Prostate gland (tissue), 2 donors: ENCODE results near the gene ZNF567. TPM values are rescaled to one million over a fixed set of nuclear protein-coding genes. Genes with fewer than 3 reads are reported as not detected.
"Not testable (repeated sequence)": the region's sequence is repeated elsewhere in the genome, so short reads cannot be mapped to it uniquely, and the experiment has no call there.

Source experiments
- DNase-seq: peaks from one replicate; pipeline ENCODE4 v3.0.0-alpha.2; 2019; ENCODE audit warnings: low spot score
- H3K27ac ChIP-seq, 2 donors: fragments of 200-600 bp; sonication (generic); 2 replicates each; pipeline ENCODE4 v1.5.1; 2017 to 2019
- H3K27me3 ChIP-seq: fragments of 200-600 bp; sonication (generic); replicated peaks from 2 replicates; pipeline ENCODE4 v1.5.1; 2019; ENCODE audit not compliant: insufficient read depth
- H3K36me3 ChIP-seq, 2 donors: fragments of 200-600 bp; sonication (generic); 1 replicate in 1 of 2; 2 replicates in 1 of 2; pipeline versions ENCODE4 v1.5.1 to v1.8.1; 2017 to 2019
- H3K4me1 ChIP-seq: fragments of 200-600 bp; sonication (generic); replicated peaks from 2 replicates; pipeline ENCODE4 v1.5.1; 2019
- H3K4me3 ChIP-seq, 2 donors: fragments of 200-600 bp; sonication (generic); 2 replicates each; pipeline ENCODE4 v1.5.1; 2017 to 2019
- H3K9me3 ChIP-seq: fragments of 200-600 bp; sonication (generic); 2 replicates; pipeline ENCODE4 v1.5.1; 2017
- POLR2A ChIP-seq: fragments of 450-650 bp; IDR thresholded peaks from one replicate; pipeline ENCODE4 v1.6.1; 2016; ENCODE audit warnings: antibody characterized with exemption, mild to moderate bottlenecking
- POLR2AphosphoS5 ChIP-seq: sonication (generic); formaldehyde crosslinking; IDR thresholded peaks from one replicate; pipeline ENCODE4 v1.6.1; 2017; ENCODE audit warnings: antibody characterized with exemption
- WGBS: methylation state at CpG from one replicate; pipeline ENCODE4 v1.1.5; 2018; 5-methylcytosine and 5-hydroxymethylcytosine counted together
- intact Hi-C: fragments of 100-400 bp; cut with DNase I; formaldehyde crosslinking; loops from one replicate; pipeline ENCODE4 v1.14.2; 2022
- total RNA-seq, 2 donors: library from RNA; depleted of rRNA; stranded (reverse); fragments of >200 nt; gene quantifications; one replicate each; pipeline ENCODE4 v1.1.0, GENCODE V29; 2016
- TF ChIP-seq, protein P1 (sequence below), 4 experiments: fragments of 200-600 bp in 2 of 4; fragments of 450-650 bp in 2 of 4; sonication (generic) in 2 of 4; IDR thresholded peaks; 1 replicate in 3 of 4; 2 replicates in 1 of 4; pipeline ENCODE4 v1.5.1; 2016 to 2019; ENCODE audit warnings: antibody characterized with exemption in 4 of 4, mild to moderate bottlenecking in 2 of 4, moderate library complexity in 2 of 4

ZNF567 gene
- total RNA-seq, 2 donors from 2014 or later = 10.4 to 10.9 TPM

DNA sequence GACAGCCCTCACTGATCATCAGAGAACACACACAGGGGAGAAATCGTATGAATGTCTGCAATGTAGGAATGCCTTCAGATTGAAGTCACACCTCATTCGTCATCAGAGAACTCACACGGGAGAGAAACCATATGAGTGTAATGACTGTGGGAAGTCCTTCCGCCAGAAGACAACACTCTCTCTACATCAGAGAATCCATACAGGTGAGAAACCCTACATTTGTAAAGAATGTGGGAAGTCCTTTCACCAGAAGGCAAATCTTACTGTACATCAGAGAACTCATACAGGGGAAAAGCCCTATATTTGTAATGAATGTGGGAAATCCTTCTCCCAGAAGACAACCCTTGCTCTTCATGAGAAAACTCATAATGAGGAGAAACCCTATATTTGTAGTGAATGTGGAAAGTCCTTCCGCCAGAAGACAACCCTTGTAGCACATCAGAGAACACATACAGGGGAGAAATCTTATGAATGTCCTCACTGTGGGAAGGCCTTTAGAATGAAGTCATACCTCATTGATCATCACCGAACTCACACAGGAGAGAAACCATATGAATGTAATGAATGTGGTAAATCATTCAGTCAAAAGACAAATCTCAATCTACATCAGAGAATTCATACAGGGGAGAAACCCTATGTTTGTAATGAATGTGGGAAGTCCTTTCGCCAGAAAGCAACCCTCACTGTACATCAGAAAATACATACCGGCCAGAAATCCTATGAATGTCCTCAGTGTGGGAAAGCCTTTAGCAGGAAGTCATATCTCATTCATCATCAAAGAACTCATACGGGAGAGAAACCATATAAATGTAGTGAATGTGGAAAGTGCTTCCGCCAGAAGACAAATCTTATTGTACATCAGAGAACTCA, 32.5 kb downstream of the ZNF567 start:
- no peak for TF ChIP-seq POLR2A
- no peak for TF ChIP-seq POLR2AphosphoS5
- TF ChIP-seq, protein P1, sequence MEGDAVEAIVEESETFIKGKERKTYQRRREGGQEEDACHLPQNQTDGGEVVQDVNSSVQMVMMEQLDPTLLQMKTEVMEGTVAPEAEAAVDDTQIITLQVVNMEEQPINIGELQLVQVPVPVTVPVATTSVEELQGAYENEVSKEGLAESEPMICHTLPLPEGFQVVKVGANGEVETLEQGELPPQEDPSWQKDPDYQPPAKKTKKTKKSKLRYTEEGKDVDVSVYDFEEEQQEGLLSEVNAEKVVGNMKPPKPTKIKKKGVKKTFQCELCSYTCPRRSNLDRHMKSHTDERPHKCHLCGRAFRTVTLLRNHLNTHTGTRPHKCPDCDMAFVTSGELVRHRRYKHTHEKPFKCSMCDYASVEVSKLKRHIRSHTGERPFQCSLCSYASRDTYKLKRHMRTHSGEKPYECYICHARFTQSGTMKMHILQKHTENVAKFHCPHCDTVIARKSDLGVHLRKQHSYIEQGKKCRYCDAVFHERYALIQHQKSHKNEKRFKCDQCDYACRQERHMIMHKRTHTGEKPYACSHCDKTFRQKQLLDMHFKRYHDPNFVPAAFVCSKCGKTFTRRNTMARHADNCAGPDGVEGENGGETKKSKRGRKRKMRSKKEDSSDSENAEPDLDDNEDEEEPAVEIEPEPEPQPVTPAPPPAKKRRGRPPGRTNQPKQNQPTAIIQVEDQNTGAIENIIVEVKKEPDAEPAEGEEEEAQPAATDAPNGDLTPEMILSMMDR (IDR thresholded peaks at IDR 0.05) = no peak
- no peaks in the 10 kb centered on the region for H3K4me1 ChIP-seq
- intact Hi-C loops = no loop called here
- WGBS = 96% methylated on average over 10 of the region's 10 CpGs
- no peak overlapping the region for H3K27ac ChIP-seq
- DNase-seq = no peak
- no peaks in the 10 kb centered on the region for H3K27me3 ChIP-seq
- H3K4me3 ChIP-seq = no peak overlapping the region
- peaks cover 9% of the 10 kb centered on the region for H3K9me3 ChIP-seq
- peaks cover 16 to 25% of the 10 kb centered on the region in 2 donors for H3K36me3 ChIP-seq

DNA sequence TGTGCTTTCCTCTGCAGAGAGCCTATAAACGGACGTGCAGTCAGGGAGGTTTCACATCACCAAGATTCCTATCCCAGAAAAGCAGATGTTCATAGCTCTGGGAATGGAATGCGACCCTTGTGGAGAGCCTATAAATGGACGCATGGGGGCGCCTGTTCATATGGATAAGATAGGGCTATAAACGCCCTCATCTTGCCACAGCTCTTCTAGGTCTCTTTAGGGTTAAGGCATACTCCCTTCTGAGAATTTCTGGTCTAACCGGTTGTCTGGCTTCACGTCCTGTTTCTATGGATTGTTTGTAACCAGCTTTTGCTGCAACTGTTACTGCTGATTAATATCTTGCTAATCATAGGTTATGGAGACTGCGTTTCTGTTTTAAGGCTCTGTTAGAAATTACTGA, 48.8 kb downstream of the ZNF567 start:
- intact Hi-C loops, H3K27ac ChIP-seq, H3K4me1 ChIP-seq, H3K4me3 ChIP-seq, H3K9me3 ChIP-seq, DNase-seq, H3K36me3 ChIP-seq, H3K27me3 ChIP-seq: not testable (repeated sequence)
- 35% methylated on average over 9 of the region's 9 CpGs for WGBS

DNA sequence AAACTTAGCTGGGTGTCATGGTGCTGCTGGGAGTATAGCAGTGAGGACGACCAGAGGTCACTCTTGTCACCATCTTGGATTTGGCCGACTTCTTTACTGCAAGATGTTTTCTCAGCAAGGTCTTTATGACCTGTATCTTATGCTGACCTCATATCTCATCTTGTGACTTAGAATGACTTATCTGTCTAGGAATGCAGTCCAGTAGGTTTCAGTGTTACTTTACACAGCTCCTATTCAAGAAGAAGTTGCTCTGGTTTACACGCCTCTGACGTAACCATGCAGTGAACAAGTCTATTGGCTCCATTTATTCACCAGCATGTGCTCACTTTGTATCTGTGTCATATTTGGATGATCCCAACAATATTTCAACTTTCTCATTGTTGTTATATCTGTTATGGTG, 58.5 kb downstream of the ZNF567 start:
- H3K4me1 ChIP-seq = no peaks in the 10 kb centered on the region

DNA sequence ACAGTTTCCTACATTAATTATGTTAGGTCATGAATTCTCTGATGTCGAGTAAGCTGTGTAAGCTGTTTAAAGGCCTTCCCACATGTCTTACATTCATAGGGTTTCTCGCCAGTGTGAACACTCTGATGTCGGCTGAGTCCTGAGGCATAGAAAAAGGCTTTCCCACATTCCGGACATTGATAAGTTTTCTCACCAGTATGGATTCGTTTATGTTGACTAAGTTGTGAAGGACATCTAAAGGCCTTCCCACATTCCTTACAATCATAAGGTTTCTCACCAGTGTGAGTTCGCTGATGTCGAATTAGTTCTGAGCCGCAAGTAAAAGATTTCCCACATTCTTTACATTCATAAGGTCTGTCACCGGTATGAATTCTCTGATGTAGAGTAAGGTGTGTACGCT, 60.3 kb downstream of the ZNF567 start:
- WGBS = 96% methylated on average over 10 of the region's 10 CpGs
- no peak for DNase-seq
- peaks cover 4% of the 10 kb centered on the region for H3K9me3 ChIP-seq
- peaks cover 5 to 6% of the 10 kb centered on the region in 2 donors for H3K36me3 ChIP-seq
- TF ChIP-seq POLR2A (no peak), POLR2AphosphoS5 (no peak)
- TF ChIP-seq, protein P1 (IDR thresholded peaks at IDR 0.05) = no peak
- no peak overlapping the region for H3K27ac ChIP-seq
- no peaks in the 10 kb centered on the region for H3K27me3 ChIP-seq
- no peak overlapping the region for H3K4me3 ChIP-seq
- H3K4me1 ChIP-seq = no peaks in the 10 kb centered on the region
- intact Hi-C loops = no loop called here

More for the DNA sequence above, 58.5 kb downstream of the ZNF567 start:
- Histone ChIP-seq H3K9me3 (no peaks in the 10 kb centered on the region), H3K36me3 (peaks cover 5 to 6% of the 10 kb centered on the region in 2 donors), H3K27ac (no peak overlapping the region), H3K4me3 (no peak overlapping the region), H3K27me3 (no peaks in the 10 kb centered on the region)
- TF ChIP-seq POLR2AphosphoS5 (no peak), POLR2A (no peak)
- TF ChIP-seq, protein P1 (IDR thresholded peaks at IDR 0.05) = no peak
- 98% methylated on average over 4 of the region's 4 CpGs for WGBS
- no peak for DNase-seq
- intact Hi-C loops = no loop called here

DNA sequence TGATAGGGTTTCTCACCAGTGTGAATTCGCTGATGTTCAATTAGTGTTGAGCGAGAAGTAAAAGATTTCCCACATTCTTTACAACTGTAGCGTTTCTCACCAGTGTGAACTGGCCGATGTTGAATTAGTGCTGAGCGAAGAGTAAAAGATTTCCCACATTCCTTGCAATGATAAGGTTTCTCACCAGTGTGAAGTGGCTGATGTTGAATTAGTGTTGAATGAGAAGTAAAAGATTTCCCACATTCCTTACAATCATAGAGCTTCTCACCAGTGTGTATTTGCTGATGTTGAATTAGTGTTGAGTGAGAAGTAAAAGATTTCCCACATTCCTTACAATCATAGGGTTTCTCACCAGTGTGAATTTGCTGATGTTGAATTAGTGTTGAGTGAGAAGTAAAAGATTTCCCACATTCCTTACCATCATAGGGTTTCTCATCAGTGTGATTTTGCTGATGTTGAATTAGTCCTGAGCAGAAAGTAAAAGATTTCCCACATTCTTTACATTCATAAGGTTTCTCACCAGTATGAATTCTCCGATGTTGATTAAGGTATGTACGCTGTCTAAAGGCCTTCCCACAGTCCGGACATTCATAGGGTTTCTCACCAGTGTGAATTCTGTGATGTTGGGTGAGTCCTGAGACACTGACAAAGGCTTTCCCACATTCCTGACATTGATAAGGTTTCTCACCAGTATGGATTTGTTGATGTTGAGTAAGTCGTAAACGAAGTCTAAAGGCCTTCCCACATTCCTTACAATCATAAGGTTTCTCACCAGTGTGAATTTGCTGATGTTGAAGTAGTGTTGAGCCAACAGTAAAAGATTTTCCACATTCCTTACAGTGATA, 61.2 kb downstream of the ZNF567 start:
- no peak overlapping the region for H3K4me3 ChIP-seq
- peaks cover 6% of the 10 kb centered on the region for H3K9me3 ChIP-seq
- intact Hi-C loops = no loop called here
- TF ChIP-seq POLR2A = no peak
- TF ChIP-seq POLR2AphosphoS5 = no peak
- TF ChIP-seq, protein P1 (IDR thresholded peaks at IDR 0.05) = no peak
- H3K4me1 ChIP-seq = no peaks in the 10 kb centered on the region
- no peak for DNase-seq
- H3K27me3 ChIP-seq = no peaks in the 10 kb centered on the region
- 97% methylated on average over 10 of the region's 10 CpGs for WGBS
- peaks cover 5 to 6% of the 10 kb centered on the region in 2 donors for H3K36me3 ChIP-seq
- no peak overlapping the region for H3K27ac ChIP-seq

DNA sequence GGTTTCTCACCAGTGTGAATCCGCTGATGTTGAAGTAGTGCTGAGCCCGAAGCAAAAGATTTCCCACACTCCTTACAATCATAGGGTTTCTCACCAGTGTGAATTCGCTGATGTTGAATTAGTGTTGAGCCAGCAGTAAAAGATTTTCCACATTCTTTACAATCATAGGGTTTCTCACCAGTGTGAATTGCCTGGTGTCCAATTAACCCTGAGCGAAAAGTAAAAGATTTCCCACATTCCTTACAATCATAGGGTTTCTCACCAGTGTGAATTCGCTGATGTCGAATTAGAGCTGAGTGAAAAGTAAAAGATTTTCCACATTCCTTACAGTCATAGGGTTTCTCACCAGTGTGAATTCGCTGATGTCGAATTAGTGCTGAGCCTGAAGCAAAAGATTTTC, 62.2 kb downstream of the ZNF567 start:
- H3K27ac ChIP-seq, intact Hi-C loops, H3K4me3 ChIP-seq, H3K36me3 ChIP-seq, H3K4me1 ChIP-seq, H3K9me3 ChIP-seq, DNase-seq, H3K27me3 ChIP-seq: not testable (repeated sequence)
- 95% methylated on average over 8 of the region's 8 CpGs for WGBS
